ENCODE results near the gene OR56A3.

The OR56A3 gene

DNA sequence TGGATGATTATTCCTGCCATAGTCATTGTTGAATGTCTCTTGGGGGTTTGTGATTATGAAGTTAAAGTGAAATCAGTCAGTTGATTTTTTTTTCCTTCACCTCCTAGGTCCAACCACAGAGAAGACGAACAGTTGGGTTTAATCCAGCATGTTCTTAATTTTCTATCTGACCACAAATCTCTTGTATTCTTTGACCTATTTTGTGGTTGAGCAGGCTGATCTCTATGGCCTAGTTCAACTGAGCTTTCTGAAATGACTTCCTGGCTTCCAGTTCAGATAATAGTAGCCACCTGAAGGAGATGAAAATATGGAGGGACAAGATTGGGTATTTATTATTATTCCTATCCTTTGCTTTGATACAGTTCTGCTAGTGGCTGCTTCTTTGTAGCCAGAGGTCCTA lies 31.5 kb downstream of the OR56A3 start:
- DNase-seq (ENCODE audit: low read depth, low spot score), result no peak

DNA sequence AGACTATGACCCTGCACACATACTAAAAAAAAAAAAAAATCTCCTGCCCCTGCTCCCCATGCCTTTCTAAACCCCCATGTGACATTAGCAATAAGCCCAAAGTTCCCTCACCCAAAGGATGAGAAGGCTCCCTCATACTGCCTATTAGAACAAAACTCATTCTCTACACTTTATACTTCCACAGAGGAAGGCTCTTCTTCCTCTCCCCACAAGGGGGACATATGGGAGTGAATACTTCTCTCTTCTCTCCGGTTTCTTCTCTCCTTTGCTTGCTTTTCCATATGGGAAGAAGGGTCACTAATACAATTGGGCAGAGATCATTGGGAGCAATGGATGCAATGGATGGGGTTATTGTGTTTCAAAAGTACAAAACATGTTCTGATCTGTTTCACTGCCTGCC lies 41.4 kb downstream of the OR56A3 start:
- no peak for DNase-seq (ENCODE audit: low read depth, low spot score)

DNA sequence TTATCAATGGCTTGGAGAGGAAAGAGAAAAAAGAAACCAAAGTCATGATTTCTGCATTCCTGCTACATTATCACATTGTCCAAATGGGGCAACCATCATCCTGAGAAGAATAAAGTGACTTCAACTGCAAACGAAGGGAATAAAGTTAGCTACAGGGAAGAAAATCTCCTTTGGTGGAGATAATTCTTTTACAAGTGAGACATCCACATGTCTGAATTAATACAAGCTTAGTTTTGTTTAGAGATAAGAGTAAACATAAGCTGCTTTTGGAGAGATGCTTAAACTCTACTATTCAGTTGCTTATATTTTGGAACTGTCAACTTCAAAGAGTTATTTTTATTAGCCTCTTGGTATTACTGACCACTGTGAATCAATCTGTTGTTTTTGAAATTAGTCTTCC lies 44.8 kb downstream of the OR56A3 start, which contains the start of gene OR52L1:
OR52L1 (minus strand) TSS at position 101 of the 400 bp plus-strand sequence; CDS start at position 46, 55 bp downstream.
- no peak for DNase-seq (ENCODE audit: low read depth, low spot score)

DNA sequence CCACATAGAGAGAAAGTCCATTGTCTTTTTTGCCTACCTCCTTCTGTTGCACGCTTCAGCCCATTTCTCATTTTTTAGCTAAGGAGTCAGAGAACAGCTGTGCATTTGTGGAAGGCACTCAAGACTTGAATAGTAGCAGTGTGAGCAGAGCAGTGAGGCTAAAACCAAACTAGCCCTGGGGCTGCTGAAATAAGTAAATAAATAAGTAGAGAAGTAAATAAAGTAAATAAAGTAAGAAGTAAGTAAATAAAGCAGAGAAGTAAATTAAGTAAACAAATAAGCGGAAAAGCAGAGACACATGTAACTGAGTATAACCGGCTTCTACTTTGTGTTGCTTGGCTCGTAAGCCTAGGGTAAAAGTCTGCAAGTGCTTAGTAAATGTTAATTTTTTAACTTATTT lies 47.2 kb downstream of the OR56A3 start:
- DNase-seq (ENCODE audit: low read depth, low spot score), result no peak

DNA sequence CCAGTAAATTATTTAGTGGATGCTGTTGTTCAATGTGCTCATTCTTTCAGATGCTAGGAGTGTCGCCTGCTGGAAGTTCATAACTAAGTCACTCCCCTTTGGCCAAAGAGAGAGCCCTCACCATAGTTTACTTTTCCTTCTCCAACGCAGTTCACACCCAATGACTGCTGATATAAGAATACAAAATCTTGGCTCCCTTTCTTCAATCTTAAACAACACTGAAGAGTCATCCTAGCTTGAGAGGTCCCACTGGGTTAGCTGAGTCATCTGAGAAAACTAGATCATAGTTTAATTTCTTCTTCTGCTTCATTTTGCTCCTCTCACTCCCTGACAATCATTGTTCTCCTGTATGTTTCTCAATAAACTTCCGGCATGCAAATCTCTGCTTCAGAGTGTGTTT lies 50.1 kb downstream of the OR56A3 start:
- no peak for DNase-seq (ENCODE audit: low read depth, low spot score)

DNA sequence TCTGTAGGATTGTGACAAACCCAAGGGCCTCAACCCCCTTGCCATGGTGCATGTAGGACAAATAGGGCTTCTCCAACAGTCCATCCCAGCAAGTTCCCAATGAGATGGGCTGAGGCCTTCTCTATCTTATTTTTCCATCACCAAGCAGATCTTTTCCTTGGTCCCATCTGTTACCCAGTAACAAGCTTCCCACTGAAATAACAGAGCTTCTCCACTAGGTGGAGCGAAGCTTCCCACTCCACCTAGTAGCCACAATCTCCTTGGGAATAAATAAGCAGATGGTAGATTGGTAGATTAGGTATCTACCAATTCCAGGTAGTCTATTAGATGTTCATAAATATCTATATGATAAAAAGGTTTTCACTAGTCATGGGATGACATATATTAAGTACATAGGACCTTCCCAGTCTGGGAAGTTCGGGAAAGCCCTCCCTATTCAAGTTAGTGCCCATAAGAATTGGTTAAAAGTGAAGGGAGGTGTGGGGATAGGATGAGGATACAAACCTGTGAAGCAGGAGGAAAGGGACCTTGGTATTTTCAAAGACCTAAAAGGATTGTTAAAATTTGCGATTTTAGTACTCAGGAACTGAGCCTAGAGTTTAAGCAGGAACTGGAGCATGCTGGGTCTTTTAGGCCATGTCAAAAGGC lies 50.7 kb downstream of the OR56A3 start:
- DNase-seq (ENCODE audit: low read depth, low spot score), result peak; percentile 11

DNA sequence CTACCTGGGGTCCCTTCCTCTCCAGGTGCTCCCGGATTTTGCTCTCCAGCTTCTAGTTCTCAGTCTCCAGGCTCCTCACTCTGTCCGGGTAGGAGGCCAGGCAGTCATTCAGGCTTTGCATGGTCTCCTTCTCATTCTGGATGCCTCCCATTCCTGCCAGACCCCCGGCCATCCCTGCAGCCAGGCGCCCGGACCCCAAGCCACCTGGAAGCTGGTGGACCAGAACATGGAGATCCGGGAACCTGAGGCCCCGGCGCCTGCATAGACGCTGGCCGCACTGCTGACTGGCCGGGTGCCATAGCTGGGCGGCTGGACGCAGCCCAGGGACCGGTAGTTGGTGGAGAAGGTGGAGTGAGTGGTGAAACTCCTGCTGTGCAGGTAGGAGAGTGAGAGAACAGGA lies 52.7 kb downstream of the OR56A3 start:
- no peak for DNase-seq (ENCODE audit: low read depth, low spot score)
